Right lobe of liver (tissue), 4 donors: Measurements from ENCODE around the gene IRF1.

Experiments
- POLR2A ChIP-seq: fragments of 450-650 bp; IDR thresholded peaks from one replicate; pipeline ENCODE4 v1.6.1; 2017; ENCODE audit warnings: antibody characterized with exemption, mild to moderate bottlenecking
- TF ChIP-seq, protein P1 (sequence below), 4 donors: fragments of 200-600 bp in 3 of 4; fragments of 450-650 bp in 1 of 4; IDR thresholded peaks; one replicate each; pipeline versions ENCODE4 v1.5.1 to v1.8.0; 2016 to 2022; ENCODE audit warnings: antibody characterized with exemption in 4 of 4, mild to moderate bottlenecking in 2 of 4
- donor health status: DM: no; HTN: no; CAD: no.
- donor health status: DM: no; HTN: no; CAD: no.
- donor health status: DM: no; HTN: yes; CAD: no.

DNA sequence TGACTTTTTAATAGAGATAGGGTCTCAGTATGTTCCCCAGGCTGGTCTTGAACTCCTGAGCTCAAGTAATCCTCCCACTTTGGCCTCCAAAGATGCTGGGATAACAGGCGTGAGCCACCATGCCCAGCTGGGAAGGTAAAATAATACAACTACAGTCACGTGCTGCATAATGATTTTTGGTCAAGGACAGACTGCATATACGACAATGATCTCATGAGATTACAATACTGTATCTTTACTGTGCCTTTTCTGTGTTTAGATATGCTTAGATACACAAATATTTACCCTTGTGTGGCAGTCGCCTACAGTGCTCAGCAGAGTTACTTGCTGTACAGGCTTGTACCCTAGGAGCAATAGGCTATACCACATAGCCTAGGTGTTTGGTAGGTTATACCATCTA is 14.2 kb upstream of the IRF1 start:
- TF ChIP-seq, protein P1, sequence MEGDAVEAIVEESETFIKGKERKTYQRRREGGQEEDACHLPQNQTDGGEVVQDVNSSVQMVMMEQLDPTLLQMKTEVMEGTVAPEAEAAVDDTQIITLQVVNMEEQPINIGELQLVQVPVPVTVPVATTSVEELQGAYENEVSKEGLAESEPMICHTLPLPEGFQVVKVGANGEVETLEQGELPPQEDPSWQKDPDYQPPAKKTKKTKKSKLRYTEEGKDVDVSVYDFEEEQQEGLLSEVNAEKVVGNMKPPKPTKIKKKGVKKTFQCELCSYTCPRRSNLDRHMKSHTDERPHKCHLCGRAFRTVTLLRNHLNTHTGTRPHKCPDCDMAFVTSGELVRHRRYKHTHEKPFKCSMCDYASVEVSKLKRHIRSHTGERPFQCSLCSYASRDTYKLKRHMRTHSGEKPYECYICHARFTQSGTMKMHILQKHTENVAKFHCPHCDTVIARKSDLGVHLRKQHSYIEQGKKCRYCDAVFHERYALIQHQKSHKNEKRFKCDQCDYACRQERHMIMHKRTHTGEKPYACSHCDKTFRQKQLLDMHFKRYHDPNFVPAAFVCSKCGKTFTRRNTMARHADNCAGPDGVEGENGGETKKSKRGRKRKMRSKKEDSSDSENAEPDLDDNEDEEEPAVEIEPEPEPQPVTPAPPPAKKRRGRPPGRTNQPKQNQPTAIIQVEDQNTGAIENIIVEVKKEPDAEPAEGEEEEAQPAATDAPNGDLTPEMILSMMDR (IDR thresholded peaks at IDR 0.05) = no peak
- no peak for TF ChIP-seq POLR2A
